Adrenal gland (tissue), 5 donors: ENCODE measurements around the gene CCDC136.

Experiments
- CTCF ChIP-seq, 6 experiments: fragments of 450-650 bp in 4 of 6; fragments of 200-600 bp in 2 of 6; sonication (generic) in 1 of 6; IDR thresholded peaks; 1 replicate in 5 of 6; 2 replicates in 1 of 6; pipeline versions ENCODE4 v1.5.1 to v1.8.0; 2016 to 2021; ENCODE audit warnings: antibody characterized with exemption in 6 of 6, mild to moderate bottlenecking in 2 of 6, moderate library complexity in 1 of 6
- POLR2A ChIP-seq, 2 donors: fragments of 450-650 bp; IDR thresholded peaks; one replicate each; pipeline ENCODE4 v1.6.1; 2017; ENCODE audit warnings: antibody characterized with exemption in 2 of 2, mild to moderate bottlenecking in 2 of 2, moderate library complexity in 1 of 2
- donor health status: DM: no; HTN: no; CAD: no.

- TF ChIP-seq CTCF (IDR thresholded peaks at IDR 0.05): no peak
- no peak for TF ChIP-seq POLR2A (IDR thresholded peaks at IDR 0.05)
Measured at GRCh38 chr7:128831994-128832879, 40.5 kb downstream of the CCDC136 start.
